GM12878 (cell line): ENCODE data around the gene RAI2. TPM values are rescaled to one million over a fixed set of nuclear protein-coding genes. Genes with fewer than 3 reads are reported as not detected.

Experiments
- ATAC-seq: fragments of 200-7000 bp; cut with Tn5 transposase; 3 replicates; pipeline ENCODE4 v1.9.1; 2020; ENCODE audit warnings: mild to moderate bottlenecking, moderate library complexity
- BruUV-seq: library from RNA; stranded (reverse); fragments of 400-500 nt; replicated peaks from 2 replicates; lab custom pipeline; 2021; lab: Mats Ljungman, UMichigan
- CTCF ChIA-PET: fragments of 300-600 bp; sonication (Branson Sonifier 250); formaldehyde crosslinking; extraction: SDS; loops from one replicate; lab custom pipeline; 2021; ENCODE audit warnings: inconsistent platforms; lab: Yijun Ruan, JAX
- POLR2A ChIA-PET: fragments of 350-600 bp; formaldehyde crosslinking; extraction: SDS; loops from one replicate; lab custom pipeline; 2021; ENCODE audit warnings: inconsistent platforms; lab: Charles Lee
- RAD21 ChIA-PET: fragments of 300-600 bp; sonication (Branson Sonifier 250); formaldehyde crosslinking; loops from one replicate; lab custom pipeline; 2023; ENCODE audit warnings: antibody characterized with exemption; ENCODE audit not compliant: unreplicated experiment; lab: Charles Lee
- SMC1A ChIA-PET: fragments of 300-600 bp; sonication (Branson Sonifier 250); formaldehyde crosslinking; loops from one replicate; lab custom pipeline; 2023; ENCODE audit not compliant: unreplicated experiment, uncharacterized antibody; lab: Charles Lee
- DNase-seq: peaks from one replicate; pipeline ENCODE4 v3.0.0-alpha.2; 2011; ENCODE audit warnings: low read depth, low spot score
- FAIRE-seq: peaks from 3 replicates; lab custom pipeline; 2011; peaks lifted over from hg19 to GRCh38; lab: Jason Lieb, UNC
- H2AFZ ChIP-seq: 2 replicates; pipeline ENCODE4 v1.6.0; 2011; ENCODE audit warnings: low read depth, low read length, control low read depth; ENCODE audit not compliant: control insufficient read depth
- H3K27ac ChIP-seq: 2 replicates; pipeline ENCODE4 v1.5.1; 2011; ENCODE audit warnings: control low read depth; ENCODE audit not compliant: control insufficient read depth, insufficient read depth
- H3K27me3 ChIP-seq, 2 experiments: replicated peaks in 1 of 2; 2 replicates each; pipeline versions ENCODE4 v1.6.0 to v1.6.1; 2011; ENCODE audit warnings: low read length in 1 of 2; ENCODE audit not compliant: control insufficient read depth in 2 of 2, insufficient read depth in 2 of 2
- H3K36me3 ChIP-seq, 2 experiments: 2 replicates each; pipeline ENCODE4 v1.5.1; 2011; ENCODE audit warnings: low read length in 1 of 2; ENCODE audit not compliant: control insufficient read depth in 2 of 2, insufficient read depth in 2 of 2
- H3K4me1 ChIP-seq: 2 replicates; pipeline ENCODE4 v1.6.1; 2011; ENCODE audit warnings: mild to moderate bottlenecking, low read length, moderate library complexity, mixed read lengths; ENCODE audit not compliant: control insufficient read depth, insufficient read depth
- H3K4me2 ChIP-seq: 2 replicates; pipeline ENCODE4 v1.6.0; 2011; ENCODE audit warnings: control low read depth; ENCODE audit not compliant: control insufficient read depth, insufficient read depth
- H3K4me3 ChIP-seq: fragments of 200-600 bp; sonication (generic); 2 replicates; pipeline ENCODE4 v1.5.1; 2016
- H3K79me2 ChIP-seq: 2 replicates; pipeline ENCODE4 v1.6.0; 2011; ENCODE audit warnings: low read length; ENCODE audit not compliant: control insufficient read depth, insufficient read depth
- H3K9ac ChIP-seq: 2 replicates; pipeline ENCODE4 v1.8.0; 2011; ENCODE audit warnings: low read length, control low read depth, mixed read lengths; ENCODE audit not compliant: control insufficient read depth, insufficient read depth
- H3K9me3 ChIP-seq: replicated peaks from 3 replicates; pipeline ENCODE4 v1.5.1; 2011; ENCODE audit warnings: mild to moderate bottlenecking, low read length; ENCODE audit not compliant: control insufficient read depth, insufficient read depth
- H4K20me1 ChIP-seq: 2 replicates; pipeline ENCODE4 v1.6.0; 2011; ENCODE audit not compliant: control insufficient read depth, insufficient read depth
- CEBPZ ChIP-seq: fragments of 150-350 bp; IDR thresholded peaks from 2 replicates; pipeline ENCODE4 v1.6.1; 2016; ENCODE audit warnings: low read depth, low read length
- IRF4 ChIP-seq: IDR thresholded peaks from 2 replicates; pipeline ENCODE4 v1.6.1; 2011; ENCODE audit warnings: low read depth, low read length
- LARP7 ChIP-seq: fragments of 450-650 bp; IDR thresholded peaks from 2 replicates; pipeline ENCODE4 v1.6.1; 2017; ENCODE audit warnings: mild to moderate bottlenecking
- MEF2B ChIP-seq: fragments of 450-650 bp; IDR thresholded peaks from 2 replicates; pipeline ENCODE4 v1.6.1; 2018; ENCODE audit warnings: mild to moderate bottlenecking, moderate library complexity; ENCODE audit not compliant: partially characterized antibody, poor library complexity, severe bottlenecking
- NRF1 ChIP-seq: conservative IDR thresholded peaks from 2 replicates; pipeline ENCODE4 v1.6.1; 2011; ENCODE audit warnings: mild to moderate bottlenecking, low read depth, low read length, improper control_type of control experiment
- PAX8 ChIP-seq: fragments of 450-650 bp; IDR thresholded peaks from 2 replicates; pipeline ENCODE4 v1.6.1; 2017; ENCODE audit warnings: mild to moderate bottlenecking, moderate library complexity
- PBX3 ChIP-seq: IDR thresholded peaks from 2 replicates; pipeline ENCODE4 v1.6.1; 2011; ENCODE audit warnings: mild to moderate bottlenecking, low read depth, low read length, moderate library complexity; ENCODE audit not compliant: insufficient replicate concordance
- PKNOX1 ChIP-seq: fragments of 450-650 bp; IDR thresholded peaks from 2 replicates; pipeline ENCODE4 v1.6.1; 2016; ENCODE audit warnings: mild to moderate bottlenecking
- SIN3A ChIP-seq: IDR thresholded peaks from 2 replicates; pipeline ENCODE4 v1.6.1; 2012; ENCODE audit warnings: low read depth, low read length, improper control_type of control experiment
- SMARCA5 ChIP-seq: fragments of 450-650 bp; IDR thresholded peaks from 2 replicates; pipeline ENCODE4 v1.6.1; 2017; ENCODE audit warnings: mild to moderate bottlenecking
- SREBF1 ChIP-seq: IDR thresholded peaks from 2 replicates; pipeline ENCODE4 v1.6.1; 2012; ENCODE audit warnings: mild to moderate bottlenecking, low read length
- STAT3 ChIP-seq: IDR thresholded peaks from 2 replicates; pipeline ENCODE4 v1.6.1; 2011; ENCODE audit warnings: low read depth, low read length, improper control_type of control experiment
- YY1 ChIP-seq: IDR thresholded peaks from 2 replicates; pipeline ENCODE4 v1.6.1; 2011; ENCODE audit warnings: low read depth, mild to moderate bottlenecking, low read length
- WGBS: methylation state at CpG from one replicate; pipeline ENCODE4 v1.1.6; 2016; ENCODE audit warnings: low lambda C conversion rate; ENCODE audit not compliant: insufficient replicate concordance, insufficient coverage; ENCODE audit errors: missing lambda C conversion rate; 5-methylcytosine and 5-hydroxymethylcytosine counted together
- in situ Hi-C: fragments of 300-500 bp; cut with MboI; formaldehyde crosslinking; loops from 9 replicates; pipeline ENCODE4 v1.14.3; 2018; ENCODE audit warnings: mixed read lengths
- intact Hi-C: fragments of 100-400 bp; cut with micrococcal nuclease; formaldehyde crosslinking; loops from one replicate; pipeline ENCODE4 v1.14.2; 2022; ENCODE audit not compliant: unreplicated experiment
- polyA plus RNA-seq, 11 experiments: library from polyadenylated mRNA; depleted of rRNA in 4 of 11; unstranded in 6 of 11; stranded (reverse) in 5 of 11; fragments of >200 nt; fragmentation: Nextera tagmentation in 4 of 11; fragmentation: Illumina TruSeq in 1 of 11; extraction: Ambion mirVana in 4 of 11; extraction: Trizol in 1 of 11; gene quantifications; 1 replicate in 1 of 11; 2 replicates in 10 of 11; pipeline versions ENCODE4 v1.2.1 to v1.2.3, GENCODE V29; 2011 to 2016; ENCODE audit warnings: inconsistent platforms in 2 of 11, missing spikeins in 2 of 11, low read depth in 1 of 11
- total RNA-seq, 4 experiments: library from RNA; depleted of rRNA in 3 of 4; stranded (reverse); fragments of >200 nt in 3 of 4; fragmentation: Illumina TruSeq in 1 of 4; extraction: Trizol in 1 of 4; gene quantifications; 2 replicates each; pipeline versions ENCODE4 v1.2.1 to v1.2.3, GENCODE V29; 2013 to 2021

The RAI2 gene
- total and polyA plus RNA-seq, 10 of the 15 experiments (the other 5 are each of a cell fraction or from before 2014, with no cell fraction given): not detected

GRCh38 chrX:17869580-17869979 is 8.5 kb upstream of the RAI2 start (continued):
- TF ChIP-seq PBX3: no peak
- TF ChIP-seq MEF2B: no peak
- no peak for TF ChIP-seq SMARCA5
- no peak for TF ChIP-seq SIN3A
- TF ChIP-seq CEBPZ: no peak
- no peak for TF ChIP-seq LARP7
- TF ChIP-seq SREBF1: no peak
- TF ChIP-seq IRF4: no peak
- TF ChIP-seq, all 136 proteins: peak for 0

GRCh38 chrX:17861489-17862011 is 452 bp upstream of the RAI2 start:
- Histone ChIP-seq H3K79me2 (no peaks in the 10 kb centered on the region), H3K4me1 (no peaks in the 10 kb centered on the region), H3K27me3 (no peaks in the 10 kb centered on the region; a peak in 2 of 4 replicates), H3K36me3 (no peaks in the 10 kb centered on the region), H3K4me2 (no peak overlapping the region)
- FAIRE-seq (no peak), ATAC-seq (no peak), DNase-seq (no peak)
- intact Hi-C loops: no loop called here
- ChIA-PET CTCF (no interaction called here), POLR2A (no interaction called here)
- in situ Hi-C loops: no loop called here
- TF ChIP-seq STAT3 (no peak), PAX8 (no peak), PKNOX1 (no peak), YY1 (no peak), NRF1 (no peak)
- TF ChIP-seq, all 136 proteins: peak for 0
- Histone ChIP-seq H2AFZ (no peak overlapping the region), H3K9me3 (no peaks in the 10 kb centered on the region), H4K20me1 (no peaks in the 10 kb centered on the region), H3K4me3 (no peak overlapping the region), H3K27ac (no peak overlapping the region), H3K9ac (no peak overlapping the region)
- RAD21 ChIA-PET: no interaction called here
- 52% methylated on average over 7 of the region's 15 CpGs for WGBS
- SMC1A ChIA-PET: no interaction called here
- no TSS peak for BruUV-seq
